Heart left ventricle (tissue), 13 donors: ENCODE data around the gene SLC23A2.

ENCODE experiments used
- POLR2A ChIP-seq, 2 donors: fragments of 450-650 bp; IDR thresholded peaks; one replicate each; pipeline ENCODE4 v1.6.1; 2017; ENCODE audit warnings: antibody characterized with exemption in 2 of 2, mild to moderate bottlenecking in 2 of 2, moderate library complexity in 2 of 2
- TF ChIP-seq, protein P1 (sequence below), 12 donors: fragments of 200-600 bp; sonication (generic) in 4 of 12; IDR thresholded peaks; one replicate each; pipeline versions ENCODE4 v1.5.0 to v1.8.0; 2018 to 2022; ENCODE audit warnings: antibody characterized with exemption in 12 of 12, mild to moderate bottlenecking in 5 of 12
- donor health status: ischemic (EF 13 %, LVEDD 7.1; RV severe dilation, severe dysfunction).
- donor health status: DM: no; HTN: yes; CAD: no.
- donor health status: DM: no; HTN: no; CAD: no.
- donor health status: ischemic (EF 25% LVEDD 6.9; RV normal size, moderate dysfunction).
- donor health status: ischemic (EF 25% LVEDD 5.7; RV mildly dilated, moderate dysfunction).
- donor health status: ischemic (EF 35%, LVEDD 5.7; RV mildly dilated, moderate dysfunction).
- donor health status: nonischemic (EF 11% LVEDD 7.7; RV severe dilation, severe dysfunction).
- donor health status: DM: yes; HTN: yes; CAD: no.
- donor health status: PGD.
- donor health status: ischemic (EF 29% LVEDD 5.4; RV normal size, mild dysfunction).
- donor health status: nonischemic (EF 23%, LVEDD 6.1; RV moderate dilation, normal function).

DNA sequence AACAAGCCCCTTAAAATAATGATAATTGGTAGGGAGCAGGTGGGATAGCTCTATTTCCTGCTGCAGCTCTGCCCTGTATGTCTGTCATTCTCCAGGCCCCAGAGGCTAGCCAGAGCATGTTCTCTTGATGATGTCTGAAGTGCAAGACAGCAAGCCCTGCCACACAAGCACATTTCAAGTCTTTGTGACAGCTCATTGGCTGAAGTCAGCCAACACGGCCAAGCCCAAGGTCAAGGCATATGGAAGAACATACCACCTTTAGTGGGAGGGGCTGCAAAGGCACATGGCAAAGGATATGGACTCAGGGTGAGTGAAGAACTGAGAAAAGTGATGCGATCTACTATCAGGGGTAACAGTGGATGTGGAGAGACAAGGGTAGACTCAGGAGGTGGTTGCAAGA is 163.6 kb downstream of the SLC23A2 start:
- TF ChIP-seq, protein P1, sequence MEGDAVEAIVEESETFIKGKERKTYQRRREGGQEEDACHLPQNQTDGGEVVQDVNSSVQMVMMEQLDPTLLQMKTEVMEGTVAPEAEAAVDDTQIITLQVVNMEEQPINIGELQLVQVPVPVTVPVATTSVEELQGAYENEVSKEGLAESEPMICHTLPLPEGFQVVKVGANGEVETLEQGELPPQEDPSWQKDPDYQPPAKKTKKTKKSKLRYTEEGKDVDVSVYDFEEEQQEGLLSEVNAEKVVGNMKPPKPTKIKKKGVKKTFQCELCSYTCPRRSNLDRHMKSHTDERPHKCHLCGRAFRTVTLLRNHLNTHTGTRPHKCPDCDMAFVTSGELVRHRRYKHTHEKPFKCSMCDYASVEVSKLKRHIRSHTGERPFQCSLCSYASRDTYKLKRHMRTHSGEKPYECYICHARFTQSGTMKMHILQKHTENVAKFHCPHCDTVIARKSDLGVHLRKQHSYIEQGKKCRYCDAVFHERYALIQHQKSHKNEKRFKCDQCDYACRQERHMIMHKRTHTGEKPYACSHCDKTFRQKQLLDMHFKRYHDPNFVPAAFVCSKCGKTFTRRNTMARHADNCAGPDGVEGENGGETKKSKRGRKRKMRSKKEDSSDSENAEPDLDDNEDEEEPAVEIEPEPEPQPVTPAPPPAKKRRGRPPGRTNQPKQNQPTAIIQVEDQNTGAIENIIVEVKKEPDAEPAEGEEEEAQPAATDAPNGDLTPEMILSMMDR (IDR thresholded peaks at IDR 0.05) = no peak
- TF ChIP-seq POLR2A (IDR thresholded peaks at IDR 0.05) = no peak
